Measurements from ENCODE around the gene ZNF837.
"Not testable (repeated sequence)": the region's sequence is repeated elsewhere in the genome, so short reads cannot be mapped to it uniquely, and the experiment has no call there.

ZNF837 gene

GRCh38 chr19:58408152-58409009 lies 27.6 kb upstream of the ZNF837 start, which contains the start of gene ZNF584:
ZNF584 (plus strand) TSS chr19:58408649; CDS start chr19:58409148, 499 bp downstream.
- FAIRE-seq: no peak
- DNase-seq (ENCODE audit: insufficient read length, low spot score): peak; percentile 58
- no peak for TF ChIP-seq CTCF (IDR thresholded peaks at IDR 0.05; ENCODE audit: insufficient read depth, missing control alignments)

- TF ChIP-seq CTCF (IDR thresholded peaks at IDR 0.05; ENCODE audit: insufficient read depth, missing control alignments): no peak
- no peak for FAIRE-seq
- DNase-seq (ENCODE audit: insufficient read length, low spot score): no peak
Observed at GRCh38 chr19:58407658-58408151, 26.9 kb upstream of the ZNF837 start.

- peak; percentile 15 for TF ChIP-seq CTCF (IDR thresholded peaks at IDR 0.05; ENCODE audit: insufficient read depth, missing control alignments)
- FAIRE-seq: no peak
- no peak for DNase-seq (ENCODE audit: insufficient read length, low spot score)
Observed at GRCh38 chr19:58406818-58407657, 26.2 kb upstream of the ZNF837 start.

- not testable (repeated sequence) for FAIRE-seq; DNase-seq (ENCODE audit: insufficient read length, low spot score)
Observed at GRCh38 chr19:58403920-58404478, 23.2 kb upstream of the ZNF837 start.

GRCh38 chr19:58401840-58402421 lies 21.1 kb upstream of the ZNF837 start:
- DNase-seq (ENCODE audit: insufficient read length, low spot score): no peak
- TF ChIP-seq CTCF (IDR thresholded peaks at IDR 0.05; ENCODE audit: insufficient read depth, missing control alignments): no peak
- no peak for FAIRE-seq

GRCh38 chr19:58400916-58401839 lies 20.3 kb upstream of the ZNF837 start:
- no peak for TF ChIP-seq CTCF (IDR thresholded peaks at IDR 0.05; ENCODE audit: insufficient read depth, missing control alignments)
- FAIRE-seq: no peak
- peak; percentile 84 for DNase-seq (ENCODE audit: insufficient read length, low spot score)
